GM21576 (cell line): ENCODE results near the gene TYK2.
"Not testable (repeated sequence)": the region's sequence is repeated elsewhere in the genome, so short reads cannot be mapped to it uniquely, and the experiment has no call there.

Experiments
- ATAC-seq: cut with Tn5 transposase; IDR thresholded peaks from one replicate; pipeline ENCODE4 v1.9.1; 2021; ENCODE audit warnings: mild to moderate bottlenecking, moderate library complexity; ENCODE audit not compliant: unreplicated experiment

The TYK2 gene

GRCh38 chr19:10380313-10381102 lies at the start of gene TYK2:
TYK2 (minus strand) TSS chr19:10380572; CDS start chr19:10378406, 2,166 bp downstream.
- ATAC-seq = peak; percentile 88

- no peak for ATAC-seq
These were observed 48.6 kb upstream of the TYK2 start for GRCh38 chr19:10428996-10429381.

DNA sequence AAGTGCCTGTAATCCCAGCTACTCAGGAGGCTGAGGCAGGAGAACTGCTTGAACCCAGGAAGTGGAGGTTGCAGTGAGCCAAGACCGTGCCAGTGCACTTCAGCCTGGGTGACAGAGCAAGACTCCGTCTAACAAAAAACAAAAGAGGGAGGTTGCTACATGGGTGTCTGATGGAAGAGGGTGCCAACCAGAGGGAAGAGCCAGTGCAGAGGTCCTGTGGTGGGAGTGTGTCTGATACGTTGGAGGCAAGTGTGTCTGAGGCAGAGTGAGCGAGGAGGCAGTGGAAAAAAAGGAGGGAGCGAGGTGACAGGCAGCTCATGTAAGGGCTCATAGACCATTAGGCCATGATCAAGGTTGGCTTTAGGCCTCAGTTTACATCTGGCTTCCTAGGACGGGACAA lies 46.8 kb upstream of the TYK2 start:
- no peak for ATAC-seq

GRCh38 chr19:10424011-10424637 lies 43.8 kb upstream of the TYK2 start:
- ATAC-seq = no peak

GRCh38 chr19:10422846-10423245 lies 42.5 kb upstream of the TYK2 start:
- no peak for ATAC-seq

- ATAC-seq = no peak
These were observed 41.7 kb upstream of the TYK2 start for GRCh38 chr19:10422046-10422461.

DNA sequence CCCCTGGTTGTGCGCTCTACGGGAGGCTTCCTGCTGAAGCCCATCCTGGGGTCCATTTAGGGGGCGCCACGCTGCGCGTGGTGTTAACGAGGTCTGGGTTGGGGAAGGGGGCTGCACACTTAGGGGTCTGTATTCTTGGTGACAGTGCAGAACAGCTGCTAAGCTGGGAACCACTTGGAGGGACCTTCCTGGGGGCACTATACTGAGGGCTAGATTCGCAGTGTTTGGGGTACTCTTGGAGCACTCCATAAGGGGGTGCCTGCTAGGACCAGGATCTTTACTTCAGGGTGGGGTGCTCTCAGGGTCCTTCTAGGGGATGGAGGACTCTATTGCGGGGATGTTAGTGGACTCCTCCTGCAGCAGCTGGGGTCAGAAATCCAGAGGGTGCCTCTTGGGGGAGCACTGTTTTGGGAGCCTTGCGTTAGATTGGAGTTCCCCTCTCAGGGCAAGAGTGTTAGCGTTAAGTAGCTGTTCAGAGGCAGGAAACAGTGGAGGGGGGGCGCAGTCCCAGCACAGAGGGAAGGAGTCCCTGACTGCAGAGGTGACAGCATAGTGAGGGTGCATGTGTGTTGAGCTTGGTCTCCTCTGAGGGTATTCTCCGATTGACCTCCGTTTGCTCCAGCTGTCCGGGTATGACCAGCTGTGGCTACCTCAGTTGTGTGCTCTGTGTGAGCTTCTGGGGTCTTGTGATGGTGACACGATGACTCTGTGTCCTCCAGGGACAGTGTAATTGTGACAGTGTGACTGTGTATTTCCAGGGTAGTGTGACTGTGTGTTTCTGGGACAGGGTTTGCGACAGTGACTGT lies 41.1 kb upstream of the TYK2 start:
- no peak for ATAC-seq

GRCh38 chr19:10420444-10421239 lies 40.3 kb upstream of the TYK2 start, which contains the start of gene PDE4A:
PDE4A (plus strand) TSS chr19:10420538; CDS start chr19:10420765, 227 bp downstream.
- no peak for ATAC-seq

DNA sequence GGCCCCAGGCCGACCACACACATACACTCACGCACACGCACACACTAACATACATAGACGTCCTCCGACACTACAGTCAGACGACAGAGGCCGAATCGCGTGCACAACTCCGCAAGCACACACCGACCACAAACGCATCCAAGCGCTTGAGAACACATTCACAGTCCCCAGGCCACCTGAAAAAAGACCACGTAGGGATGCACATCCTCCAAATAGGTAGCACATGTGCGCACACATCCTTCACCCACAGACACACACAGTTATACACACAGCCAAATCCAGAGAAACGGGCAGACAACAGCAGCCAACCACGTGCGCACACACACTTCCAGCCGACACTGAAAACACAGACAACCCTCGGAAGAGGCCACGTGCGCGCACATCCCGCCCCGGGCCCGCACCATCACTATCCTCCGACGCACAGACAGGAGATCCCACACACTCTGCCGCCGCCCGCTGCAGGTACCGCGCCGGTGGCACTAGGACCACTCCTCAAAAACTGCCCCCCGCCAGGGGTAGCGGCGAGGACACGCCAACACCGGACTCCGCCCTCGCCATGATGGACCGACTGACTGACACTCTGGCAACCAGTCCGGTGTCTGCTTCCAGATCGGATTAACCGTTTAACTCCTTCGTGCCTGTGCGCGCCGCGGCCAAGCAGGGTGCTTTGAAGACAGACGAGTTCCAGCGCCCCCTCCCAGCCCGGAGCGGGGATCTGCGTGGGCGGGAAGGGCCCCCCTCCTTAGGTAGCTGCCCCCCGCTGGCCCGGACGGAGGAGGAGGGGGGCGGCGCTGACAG lies 39.5 kb upstream of the TYK2 start:
- no peak for ATAC-seq

DNA sequence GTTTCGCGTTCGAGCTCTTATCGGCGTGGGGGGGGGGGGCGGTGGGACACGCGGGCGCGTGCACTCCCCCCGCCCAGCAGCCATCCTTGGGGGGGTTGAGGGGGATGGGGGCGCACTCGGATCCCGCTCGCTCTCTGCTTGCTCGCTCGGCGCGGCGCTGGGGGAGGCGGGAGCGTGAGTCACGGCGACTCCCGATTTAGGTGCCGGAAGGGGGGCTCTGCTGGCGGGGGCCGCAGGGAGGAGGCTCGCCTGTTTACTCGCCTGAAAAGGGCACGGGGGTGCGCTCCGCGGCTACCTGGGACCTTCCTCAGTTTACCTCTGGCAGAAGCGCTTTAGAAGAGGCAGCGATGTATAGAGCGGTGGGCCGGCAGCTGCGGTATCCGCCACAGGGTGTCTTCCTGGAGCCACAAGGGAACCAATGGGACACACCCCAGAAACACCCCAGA lies 38.9 kb upstream of the TYK2 start:
- no peak for ATAC-seq

GRCh38 chr19:10418485-10419199 lies 38.3 kb upstream of the TYK2 start:
- no peak for ATAC-seq

- no peak for ATAC-seq
These were observed 37.8 kb upstream of the TYK2 start for GRCh38 chr19:10418235-10418484.

GRCh38 chr19:10417541-10418234 lies 37.3 kb upstream of the TYK2 start:
- ATAC-seq = no peak

DNA sequence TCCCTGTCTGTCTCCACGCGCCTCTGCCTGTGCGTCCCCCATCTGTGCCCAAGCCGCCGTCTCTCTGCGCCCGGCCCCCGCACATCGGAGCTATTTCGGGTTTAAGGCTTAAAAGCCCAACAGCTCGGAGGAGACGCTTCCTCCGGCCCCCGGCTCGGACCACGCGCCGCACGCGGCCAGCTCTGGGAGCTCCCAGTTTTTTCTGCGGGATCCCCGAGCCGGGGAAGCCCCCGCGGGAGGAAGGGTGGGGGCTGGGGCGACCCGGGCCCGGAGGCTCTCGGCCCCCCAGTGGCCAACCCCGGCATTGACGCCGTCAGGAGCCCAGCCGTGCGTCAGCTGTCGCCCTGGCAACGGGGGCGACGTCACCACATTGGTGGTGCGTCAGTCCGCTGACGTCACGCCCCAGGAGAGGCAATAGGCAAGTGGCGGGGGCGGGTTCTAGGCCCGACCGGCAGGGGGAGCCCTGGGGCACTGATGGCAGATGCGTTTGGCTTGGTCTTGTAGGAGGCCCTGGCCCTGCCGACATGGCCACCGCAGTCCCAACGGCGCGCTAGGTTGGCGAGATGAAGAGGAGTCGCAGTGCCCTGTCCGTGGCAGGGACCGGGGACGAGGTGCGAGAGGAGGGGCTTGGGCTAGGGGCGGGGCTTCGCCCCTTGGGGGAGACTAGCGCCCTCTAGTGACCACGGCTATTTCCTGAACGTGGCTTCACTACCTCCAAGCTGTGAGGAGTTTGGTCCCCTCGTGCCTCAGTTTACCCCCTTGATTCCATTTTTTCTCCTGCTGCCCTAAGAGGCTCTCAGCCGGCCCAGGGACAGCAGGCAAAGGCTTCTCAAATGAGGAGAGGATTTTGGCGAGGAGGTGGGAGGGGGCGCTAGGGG lies 36.2 kb upstream of the TYK2 start:
- peak; percentile 52 for ATAC-seq

DNA sequence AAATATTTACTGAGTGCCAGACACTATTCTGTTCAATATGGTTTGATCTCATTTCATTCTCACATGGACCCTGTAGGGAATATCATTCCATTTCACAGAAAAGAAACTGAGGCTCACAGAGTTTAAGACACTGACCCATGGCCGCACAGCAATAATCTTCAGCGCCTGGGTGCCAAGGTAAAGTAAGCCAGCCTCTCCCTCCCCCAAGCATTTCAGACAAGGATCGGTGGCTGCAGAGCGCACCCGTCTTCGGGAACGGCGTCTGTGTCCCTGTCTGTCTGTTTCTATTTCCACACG lies 35.7 kb upstream of the TYK2 start:
- ATAC-seq = no peak

DNA sequence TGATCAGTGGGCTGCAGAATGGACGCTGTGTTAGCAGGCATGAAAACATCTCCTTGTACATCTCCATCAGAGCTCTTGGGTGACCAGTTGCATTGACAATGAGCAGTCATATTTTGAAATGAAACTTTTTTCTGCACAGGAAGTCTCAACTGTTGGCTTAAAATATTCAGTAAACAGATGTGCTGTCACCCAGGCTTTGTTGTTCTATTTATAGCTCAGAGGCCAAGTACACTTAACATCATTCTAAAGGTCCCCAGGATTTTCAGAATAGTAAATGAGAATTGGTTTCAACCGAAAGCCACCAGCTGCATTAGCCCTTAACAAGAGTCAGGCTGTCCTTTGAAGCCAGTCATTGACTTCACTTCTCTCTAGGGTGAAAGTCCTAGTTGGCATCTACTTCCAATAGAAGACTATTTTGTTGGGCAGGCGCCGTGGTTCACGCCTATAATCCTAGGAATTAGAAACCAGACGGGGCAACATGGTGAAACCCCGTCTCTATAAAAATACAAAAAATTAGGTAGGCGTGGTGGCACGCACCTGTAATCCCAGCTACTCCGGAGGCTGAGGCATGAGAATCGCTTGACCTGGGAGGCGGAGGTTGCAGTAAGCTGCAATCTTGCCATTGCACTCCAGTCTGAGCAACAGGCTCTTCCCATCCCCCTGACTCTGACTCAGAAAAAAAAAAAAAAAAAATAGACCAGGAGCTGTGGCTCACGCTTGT lies 32.0 kb upstream of the TYK2 start:
- ATAC-seq = peak; percentile 46

DNA sequence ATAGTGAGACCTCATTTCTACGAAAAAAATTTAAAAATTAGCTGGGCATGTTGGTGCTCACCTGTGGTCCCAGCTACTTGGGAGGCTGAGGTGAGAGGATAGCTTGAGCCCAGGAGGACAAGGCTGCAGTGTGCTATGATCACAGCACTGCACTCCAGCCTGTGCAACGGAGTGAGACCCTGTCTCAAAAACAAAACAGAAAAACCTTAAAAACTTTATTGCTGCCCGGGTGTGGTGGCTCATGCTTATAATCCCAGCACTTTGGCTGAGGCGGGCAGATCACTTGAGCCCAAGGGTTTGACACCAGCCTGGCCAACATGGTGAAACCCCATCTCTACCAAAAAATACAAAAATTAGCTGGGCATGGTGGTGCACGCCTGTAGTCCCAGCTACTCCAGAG lies 30.9 kb upstream of the TYK2 start:
- ATAC-seq = not testable (repeated sequence)
